ENCODE data around the gene LRRC51. TPM values are rescaled to one million over a fixed set of nuclear protein-coding genes. Genes with fewer than 3 reads are reported as not detected.

LRRC51 gene
- total RNA-seq, 2 donors from 2014 or later: 8.0 to 9.5 TPM

DNA sequence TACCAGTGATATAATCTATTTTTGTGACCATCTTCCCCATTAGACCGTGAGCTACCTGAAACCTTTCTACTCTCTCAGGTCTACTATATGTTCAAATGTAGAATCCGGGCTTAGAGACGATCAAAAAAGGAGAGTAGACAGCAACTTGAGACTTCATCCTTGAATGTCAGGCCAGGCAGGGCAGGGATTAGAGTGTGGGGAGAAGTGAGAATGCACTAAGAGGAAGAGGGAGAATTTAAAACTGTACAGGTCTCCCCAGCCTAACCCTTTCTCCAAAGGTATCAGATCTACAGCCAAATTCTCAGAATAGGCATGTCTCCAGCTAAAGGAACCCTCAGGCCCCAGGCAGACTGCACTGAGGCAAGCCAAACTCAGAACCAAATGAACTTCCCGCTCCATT is 21.5 kb downstream of the LRRC51 start:
- Mint-ChIP-seq H3K27ac (peak overlapping the region; percentile 92), H3K27me3 (ENCODE audit: insufficient read depth) (no peaks in the 10 kb centered on the region), H3K4me3 (peak overlapping the region; percentile 80), H3K4me1 (peaks cover 20% of the 10 kb centered on the region), H3K9me3 (peaks cover 3% of the 10 kb centered on the region), H3K36me3 (ENCODE audit: low read depth) (peaks cover 37% of the 10 kb centered on the region)
- no peaks in the 10 kb centered on the region for H3K9me3 ChIP-seq (ENCODE audit: control insufficient read depth, low read length)
- no peaks in the 10 kb centered on the region for H3K27me3 ChIP-seq (ENCODE audit: control insufficient read depth, insufficient read depth, low read length, poor library complexity, severe bottlenecking)
- no peak overlapping the region for H3K27ac ChIP-seq (ENCODE audit: low read depth, low read length)
- peak overlapping the region; percentile 93 for H3K4me3 ChIP-seq (ENCODE audit: low read length)
- DNase-seq: no peak
- 38 to 74% methylated on average over 1 to 4 of the region's 4 CpGs for WGBS, 2 experiments (ENCODE audit: insufficient coverage in 1 of 2, insufficient read length in 1 of 2)
- H3K36me3 ChIP-seq (ENCODE audit: control insufficient read depth, insufficient read depth, low read length): peaks cover 42% of the 10 kb centered on the region
- TF ChIP-seq, protein P1, sequence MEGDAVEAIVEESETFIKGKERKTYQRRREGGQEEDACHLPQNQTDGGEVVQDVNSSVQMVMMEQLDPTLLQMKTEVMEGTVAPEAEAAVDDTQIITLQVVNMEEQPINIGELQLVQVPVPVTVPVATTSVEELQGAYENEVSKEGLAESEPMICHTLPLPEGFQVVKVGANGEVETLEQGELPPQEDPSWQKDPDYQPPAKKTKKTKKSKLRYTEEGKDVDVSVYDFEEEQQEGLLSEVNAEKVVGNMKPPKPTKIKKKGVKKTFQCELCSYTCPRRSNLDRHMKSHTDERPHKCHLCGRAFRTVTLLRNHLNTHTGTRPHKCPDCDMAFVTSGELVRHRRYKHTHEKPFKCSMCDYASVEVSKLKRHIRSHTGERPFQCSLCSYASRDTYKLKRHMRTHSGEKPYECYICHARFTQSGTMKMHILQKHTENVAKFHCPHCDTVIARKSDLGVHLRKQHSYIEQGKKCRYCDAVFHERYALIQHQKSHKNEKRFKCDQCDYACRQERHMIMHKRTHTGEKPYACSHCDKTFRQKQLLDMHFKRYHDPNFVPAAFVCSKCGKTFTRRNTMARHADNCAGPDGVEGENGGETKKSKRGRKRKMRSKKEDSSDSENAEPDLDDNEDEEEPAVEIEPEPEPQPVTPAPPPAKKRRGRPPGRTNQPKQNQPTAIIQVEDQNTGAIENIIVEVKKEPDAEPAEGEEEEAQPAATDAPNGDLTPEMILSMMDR (conservative IDR thresholded peaks at IDR 0.05): no peak
- H3K9ac ChIP-seq (ENCODE audit: extremely low read depth, low read length, poor library complexity, severe bottlenecking): peak overlapping the region; percentile 96
- no peaks in the 10 kb centered on the region for H3K4me1 ChIP-seq (ENCODE audit: control insufficient read depth, insufficient read depth, low read length)

DNA sequence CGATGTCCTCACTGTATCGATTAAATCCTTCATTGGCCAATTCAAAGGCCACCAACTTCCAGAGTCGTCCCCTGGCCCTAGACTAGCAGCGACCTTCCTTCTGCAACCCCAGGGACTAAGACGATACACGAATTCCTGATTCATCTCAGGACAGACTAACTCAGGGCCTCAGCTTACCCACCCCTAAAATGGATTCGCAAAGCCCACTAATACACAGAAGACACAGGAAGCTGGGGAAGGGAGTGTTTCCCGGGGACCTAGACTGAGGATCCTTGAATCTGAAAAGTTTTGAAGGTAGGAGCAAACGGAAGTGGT is 21.9 kb downstream of the LRRC51 start:
- Mint-ChIP-seq H3K27me3 (ENCODE audit: insufficient read depth) (no peaks in the 10 kb centered on the region), H3K4me1 (peaks cover 20% of the 10 kb centered on the region), H3K9me3 (peaks cover 3% of the 10 kb centered on the region), H3K27ac (peak overlapping the region; percentile 92), H3K36me3 (ENCODE audit: low read depth) (peaks cover 38% of the 10 kb centered on the region), H3K4me3 (peak overlapping the region; percentile 80)
- H3K9me3 ChIP-seq (ENCODE audit: control insufficient read depth, low read length): no peaks in the 10 kb centered on the region
- TF ChIP-seq, protein P1 (conservative IDR thresholded peaks at IDR 0.05): no peak
- H3K4me1 ChIP-seq (ENCODE audit: control insufficient read depth, insufficient read depth, low read length): no peaks in the 10 kb centered on the region
- peak overlapping the region; percentile 93 for H3K4me3 ChIP-seq (ENCODE audit: low read length)
- H3K27me3 ChIP-seq (ENCODE audit: control insufficient read depth, insufficient read depth, low read length, poor library complexity, severe bottlenecking): no peaks in the 10 kb centered on the region
- peak overlapping the region; percentile 69 for H3K27ac ChIP-seq (ENCODE audit: low read depth, low read length)
- 6 to 7% methylated on average over 6 to 9 of the region's 9 CpGs for WGBS, 2 experiments (ENCODE audit: insufficient coverage in 1 of 2, insufficient read length in 1 of 2)
- DNase-seq: no peak
- peak overlapping the region; percentile 96 for H3K9ac ChIP-seq (ENCODE audit: extremely low read depth, low read length, poor library complexity, severe bottlenecking)
- H3K36me3 ChIP-seq (ENCODE audit: control insufficient read depth, insufficient read depth, low read length): peaks cover 37% of the 10 kb centered on the region

DNA sequence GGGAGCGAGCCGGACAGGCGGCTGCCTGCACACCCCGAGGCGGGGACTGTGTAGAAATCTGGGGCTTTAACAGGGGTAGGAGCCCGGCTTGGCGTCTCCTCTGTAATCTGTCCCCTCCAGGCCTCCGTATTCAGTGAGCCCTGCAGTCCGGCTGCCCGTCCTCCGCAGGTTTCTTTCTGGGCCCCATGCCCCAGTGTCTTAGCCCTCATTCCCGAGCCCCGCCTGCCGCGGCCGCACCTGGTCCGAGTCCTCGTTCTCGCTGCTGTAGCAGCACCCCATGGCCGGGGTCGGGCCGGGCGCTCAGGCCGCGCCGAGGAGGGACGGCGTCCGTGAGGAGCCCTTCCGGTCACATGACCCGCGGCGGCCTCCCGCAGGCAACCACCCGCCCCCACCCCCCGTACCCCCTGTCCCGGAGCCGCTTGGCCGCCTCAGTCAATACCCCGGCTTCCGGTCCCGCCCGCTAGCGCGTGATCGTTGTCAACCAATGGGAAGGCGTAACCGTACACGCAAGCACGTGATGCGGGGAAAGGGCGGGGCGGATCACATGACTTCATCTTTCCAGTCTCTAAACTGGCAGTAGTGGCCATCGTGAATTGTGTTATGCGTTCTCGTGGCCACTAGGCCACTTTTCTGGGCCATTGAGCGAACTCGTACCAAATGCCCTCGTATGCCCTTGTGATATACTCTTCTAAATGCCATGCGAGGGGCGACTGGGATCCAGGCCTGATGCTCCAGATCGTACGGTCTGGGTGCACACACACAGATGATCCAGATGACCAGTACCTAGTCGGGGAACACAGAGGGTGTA is 22.5 kb downstream of the LRRC51 start, which contains the start of gene LAMTOR1:
LAMTOR1 (minus strand) TSS at position 352 of the 808 bp plus-strand sequence; CDS start at position 279, 73 bp downstream.
- no peaks in the 10 kb centered on the region for H3K9me3 ChIP-seq (ENCODE audit: control insufficient read depth, low read length)
- WGBS, 2 experiments (ENCODE audit: insufficient coverage in 1 of 2, insufficient read length in 1 of 2): 5 to 17% methylated on average over 23 to 64 of the region's 64 CpGs
- Mint-ChIP-seq H3K36me3 (ENCODE audit: low read depth) (peaks cover 32% of the 10 kb centered on the region), H3K27ac (peak within 1 kb of the TSS; percentile 92), H3K27me3 (ENCODE audit: insufficient read depth) (no peaks in the 10 kb centered on the region), H3K4me3 (peak within 1 kb of the TSS; percentile 80), H3K4me1 (peaks cover 20% of the 10 kb centered on the region), H3K9me3 (peaks cover 3% of the 10 kb centered on the region)
- peak within 1 kb of the TSS; percentile 96 for H3K9ac ChIP-seq (ENCODE audit: extremely low read depth, low read length, poor library complexity, severe bottlenecking)
- DNase-seq: peak; percentile 100
- no peaks in the 10 kb centered on the region for H3K27me3 ChIP-seq (ENCODE audit: control insufficient read depth, insufficient read depth, low read length, poor library complexity, severe bottlenecking)
- H3K27ac ChIP-seq (ENCODE audit: low read depth, low read length): peak within 1 kb of the TSS; percentile 71
- peaks cover 32% of the 10 kb centered on the region for H3K36me3 ChIP-seq (ENCODE audit: control insufficient read depth, insufficient read depth, low read length)
- TF ChIP-seq, protein P1 (conservative IDR thresholded peaks at IDR 0.05): peak; percentile 73
- no peaks in the 10 kb centered on the region for H3K4me1 ChIP-seq (ENCODE audit: control insufficient read depth, insufficient read depth, low read length)
- H3K4me3 ChIP-seq (ENCODE audit: low read length): peak within 1 kb of the TSS; percentile 93

All from endodermal cell (in vitro differentiated cells).